Esophagus squamous epithelium (tissue), 5 donors: ENCODE measurements around the gene TRERF1. TPM values are rescaled to one million over a fixed set of nuclear protein-coding genes. Genes with fewer than 3 reads are reported as not detected.

Experiments
- DNase-seq: peaks from one replicate; lab custom pipeline; 2025; lab: John Stamatoyannopoulos, UW
- H3K27ac ChIP-seq, 4 donors: fragments of 200-600 bp; sonication (generic); one replicate each; pipeline ENCODE4 v1.5.1; 2016 to 2019; ENCODE audit warnings: mild to moderate bottlenecking in 1 of 4
- H3K27me3 ChIP-seq, 4 donors: fragments of 200-600 bp; sonication (generic); 1 replicate in 3 of 4; 2 replicates in 1 of 4; pipeline versions ENCODE4 v1.5.1 to v1.6.0; 2017 to 2021; ENCODE audit warnings: antibody characterized with exemption in 1 of 4
- H3K36me3 ChIP-seq, 3 donors: fragments of 200-600 bp; sonication (generic); one replicate each; pipeline ENCODE4 v1.5.1; 2016 to 2019
- H3K4me1 ChIP-seq, 3 donors: fragments of 200-600 bp; sonication (generic); one replicate each; pipeline ENCODE4 v1.5.1; 2017 to 2019
- H3K4me3 ChIP-seq, 4 donors: fragments of 200-600 bp; sonication (generic); 1 replicate in 3 of 4; 2 replicates in 1 of 4; pipeline ENCODE4 v1.5.1; 2016 to 2019; ENCODE audit warnings: mild to moderate bottlenecking in 2 of 4, moderate library complexity in 1 of 4
- H3K9me3 ChIP-seq, 3 donors: fragments of 200-600 bp; sonication (generic); one replicate each; pipeline ENCODE4 v1.5.1; 2016 to 2019
- CTCF ChIP-seq, 6 experiments: fragments of 450-650 bp in 4 of 6; fragments of 200-600 bp in 2 of 6; sonication (generic) in 2 of 6; IDR thresholded peaks; one replicate each; pipeline ENCODE4 v1.5.1; 2016 to 2019; ENCODE audit warnings: antibody characterized with exemption in 6 of 6, mild to moderate bottlenecking in 4 of 6, moderate library complexity in 4 of 6
- POLR2A ChIP-seq, 4 donors: fragments of 450-650 bp; IDR thresholded peaks; one replicate each; pipeline ENCODE4 v1.6.1; 2017; ENCODE audit warnings: antibody characterized with exemption in 4 of 4, mild to moderate bottlenecking in 4 of 4, moderate library complexity in 3 of 4
- WGBS, 2 donors: methylation state at CpG; one replicate each; pipeline ENCODE4 v1.1.5; 2018; 5-methylcytosine and 5-hydroxymethylcytosine counted together
- intact Hi-C: fragments of 100-400 bp; cut with DNase I; formaldehyde crosslinking; loops from one replicate; pipeline ENCODE4 v1.15.0; 2022
- total RNA-seq, 4 donors: library from RNA; depleted of rRNA; stranded (reverse); fragments of >200 nt; gene quantifications; one replicate each; pipeline ENCODE4 v1.1.0, GENCODE V29; 2016
- donor health status: DM: yes; HTN: yes; CAD: no.

TRERF1 gene
- total RNA-seq, 4 donors from 2014 or later: 5.5 to 13.8 (median 11.5) TPM

GRCh38 chr6:42225029-42225339, 226.7 kb downstream of the TRERF1 start:
- DNase-seq: no peak
- Histone ChIP-seq H3K27ac (peak overlapping the region in 3 of 4 donors; percentile 83 to 91 (median 90)), H3K4me1 (peaks cover 0 to 82% (median 27%) of the 10 kb centered on the region in 3 donors), H3K9me3 (no peaks in the 10 kb centered on the region), H3K36me3 (peaks cover 0 to 23% (median 0%) of the 10 kb centered on the region in 3 donors), H3K4me3 (no peak overlapping the region), H3K27me3 (no peaks in the 10 kb centered on the region)
- TF ChIP-seq POLR2A (IDR thresholded peaks at IDR 0.05) (no peak), CTCF (IDR thresholded peaks at IDR 0.05) (no peak)
- intact Hi-C loops: no loop called here

GRCh38 chr6:42224222-42225028, 227.3 kb downstream of the TRERF1 start:
- intact Hi-C loops: no loop called here

GRCh38 chr6:42222448-42222847, 229.3 kb downstream of the TRERF1 start:
- Histone ChIP-seq H3K4me3 (no peak overlapping the region), H3K9me3 (no peaks in the 10 kb centered on the region), H3K27me3 (no peaks in the 10 kb centered on the region), H3K27ac (peak overlapping the region in 2 of 4 donors; percentile 18 to 71), H3K36me3 (peaks cover 0 to 4% (median 0%) of the 10 kb centered on the region in 3 donors), H3K4me1 (peaks cover 0 to 66% (median 26%) of the 10 kb centered on the region in 3 donors)
- intact Hi-C loops: no loop called here
- WGBS, 2 donors: 72 to 87% methylated on average over 7 of the region's 7 CpGs
- TF ChIP-seq CTCF (IDR thresholded peaks at IDR 0.05): no peak
- TF ChIP-seq POLR2A (IDR thresholded peaks at IDR 0.05): no peak
- no peak for DNase-seq

More at GRCh38 chr6:42224222-42225028, 227.3 kb downstream of the TRERF1 start:
- Histone ChIP-seq H3K4me1 (peaks cover 0 to 77% (median 27%) of the 10 kb centered on the region in 3 donors), H3K36me3 (peaks cover 0 to 23% (median 0%) of the 10 kb centered on the region in 3 donors), H3K27ac (peak overlapping the region; percentile 38 to 91 (median 86)), H3K9me3 (no peaks in the 10 kb centered on the region), H3K4me3 (no peak overlapping the region), H3K27me3 (no peaks in the 10 kb centered on the region)
- TF ChIP-seq POLR2A (IDR thresholded peaks at IDR 0.05) (no peak), CTCF (IDR thresholded peaks at IDR 0.05) (no peak)
- DNase-seq: no peak
- 37 to 39% methylated on average over 12 of the region's 12 CpGs for WGBS, 2 donors

GRCh38 chr6:42221546-42221945, 230.2 kb downstream of the TRERF1 start:
- H3K4me1 ChIP-seq: peaks cover 7 to 65% (median 28%) of the 10 kb centered on the region in 3 donors
- intact Hi-C loops: no loop called here
- TF ChIP-seq CTCF (IDR thresholded peaks at IDR 0.05) (no peak), POLR2A (IDR thresholded peaks at IDR 0.05) (no peak)
- DNase-seq: no peak
- no peaks in the 10 kb centered on the region for H3K9me3 ChIP-seq
- peak overlapping the region in 3 of 4 donors; percentile 18 to 71 (median 63) for H3K27ac ChIP-seq
- no peaks in the 10 kb centered on the region for H3K27me3 ChIP-seq
- 48 to 53% methylated on average over 2 to 4 of the region's 4 CpGs for WGBS, 2 donors
- H3K36me3 ChIP-seq: no peaks in the 10 kb centered on the region
- no peak overlapping the region for H3K4me3 ChIP-seq

GRCh38 chr6:42220807-42221206, 230.9 kb downstream of the TRERF1 start:
- Histone ChIP-seq H3K4me3 (no peak overlapping the region), H3K27ac (peak overlapping the region in 2 of 4 donors; percentile 63 to 71), H3K36me3 (no peaks in the 10 kb centered on the region), H3K27me3 (no peaks in the 10 kb centered on the region), H3K4me1 (peaks cover 10 to 65% (median 25%) of the 10 kb centered on the region in 3 donors), H3K9me3 (no peaks in the 10 kb centered on the region)
- no peak for TF ChIP-seq POLR2A (IDR thresholded peaks at IDR 0.05)
- TF ChIP-seq CTCF (IDR thresholded peaks at IDR 0.05): no peak
- DNase-seq: no peak
- WGBS, 2 donors: 63 to 80% methylated on average over 6 of the region's 6 CpGs
- intact Hi-C loops: no loop called here
